Fibroblast of the aortic adventitia (primary cell): ENCODE results near the gene EXD3. TPM values are rescaled to one million over a fixed set of nuclear protein-coding genes. Genes with fewer than 3 reads are reported as not detected.
"Not testable (repeated sequence)": the region's sequence is repeated elsewhere in the genome, so short reads cannot be mapped to it uniquely, and the experiment has no call there.

Experiments
- DNase-seq: peaks from one replicate; pipeline ENCODE4 v3.0.0-alpha.2; 2010; ENCODE audit warnings: low read depth
- H3K4me3 ChIP-seq: 2 replicates; pipeline ENCODE4 v1.5.1; 2011; ENCODE audit warnings: low read depth, mild to moderate bottlenecking, control low read depth, low read length, moderate library complexity
- CTCF ChIP-seq: IDR thresholded peaks from 2 replicates; pipeline ENCODE4 v1.5.1; 2011; ENCODE audit warnings: mild to moderate bottlenecking, low read length, control low read depth, inconsistent platforms; ENCODE audit not compliant: insufficient read depth
- total RNA-seq: library from RNA; depleted of rRNA; stranded (reverse); fragments of >200 nt; gene quantifications from 2 replicates; pipeline ENCODE4 v1.2.3, GENCODE V29; 2012; ENCODE audit warnings: low replicate concordance

Gene EXD3
- total RNA-seq, 1 donor, result 5.2 TPM

DNA sequence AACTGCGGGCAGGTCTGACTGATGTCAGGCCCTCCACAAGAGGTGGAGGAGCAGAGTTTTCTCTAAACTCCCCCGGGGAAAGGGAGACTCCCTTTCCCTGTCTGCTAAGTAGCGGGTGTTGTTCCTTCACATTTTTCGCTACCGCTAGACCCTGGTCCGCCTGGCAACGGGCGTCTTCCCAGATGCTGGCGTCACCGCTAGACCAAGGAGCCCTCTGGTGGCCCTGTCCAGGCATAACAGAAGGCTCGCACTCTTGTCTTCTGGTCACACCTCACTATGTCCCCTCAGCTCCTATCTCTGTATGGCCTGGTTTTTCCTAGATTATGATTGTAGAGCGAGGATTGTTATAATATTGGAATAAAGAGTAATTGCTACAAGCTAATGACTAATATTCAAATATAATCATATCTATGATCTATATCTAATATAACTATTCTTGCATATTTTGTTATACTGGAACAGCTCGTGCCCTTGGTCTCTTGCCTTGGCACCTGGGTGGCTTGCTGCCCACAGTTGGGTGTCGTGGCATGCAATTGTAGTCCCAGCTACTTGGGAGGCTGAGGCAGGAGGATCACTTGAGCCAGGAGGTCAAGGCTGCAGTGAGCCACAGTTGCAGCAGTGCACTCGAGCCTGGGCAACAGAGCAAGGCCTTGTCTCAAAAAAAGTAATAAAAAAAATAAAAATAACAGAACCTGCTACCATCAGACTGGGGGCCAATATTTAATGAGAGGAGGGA lies 160.6 kb downstream of the EXD3 start:
- H3K4me3 ChIP-seq, result not testable (repeated sequence)
- DNase-seq, result peak; percentile 50
- TF ChIP-seq CTCF, result peak; percentile 42

Other genes with a start within 250 kb of the EXD3 start
- 25.7 and 28.0 TPM in 2 replicates for gene ANAPC2, start 234.6 kb downstream of the EXD3 start, total RNA-seq
- 43.5 and 51.5 TPM in 2 replicates for gene SSNA1, start 234.5 kb downstream of the EXD3 start, total RNA-seq
- gene TPRN, start 222.4 kb downstream of the EXD3 start, total RNA-seq, result 8.0 and 10.5 TPM in 2 replicates
- 32.3 and 34.7 TPM in 2 replicates for gene TMEM203, start 217.5 kb downstream of the EXD3 start, total RNA-seq
- 8.5 and 8.6 TPM in 2 replicates for gene NDOR1, start 217.5 kb downstream of the EXD3 start, total RNA-seq
- gene RNF208, start 200.9 kb downstream of the EXD3 start, total RNA-seq, result 0.45 TPM in 1 of 2 replicates, not detected in the other
- 0.36 and 0.49 TPM in 2 replicates for gene CYSRT1, start 198.0 kb downstream of the EXD3 start, total RNA-seq
- gene RNF224, start 195.7 kb downstream of the EXD3 start, total RNA-seq, result 0.09 TPM in 1 of 2 replicates, not detected in the other
- gene SLC34A3, start 192.3 kb downstream of the EXD3 start, total RNA-seq, result not detected in 2 replicates
- 21.8 and 195 TPM in 2 replicates for gene TUBB4B, start 181.9 kb downstream of the EXD3 start, total RNA-seq
- gene STPG3, start 171.9 kb downstream of the EXD3 start, total RNA-seq, result not detected in 2 replicates
- gene NELFB, start 167.8 kb downstream of the EXD3 start, total RNA-seq, result 27.1 and 43.7 TPM in 2 replicates
- gene TOR4A, start 145.4 kb downstream of the EXD3 start, total RNA-seq, result 12.6 and 31.3 TPM in 2 replicates
- gene NRARP, start 120.9 kb downstream of the EXD3 start, total RNA-seq, result 0.09 TPM in 1 of 2 replicates, not detected in the other
- 0.36 and 0.74 TPM in 2 replicates for gene NOXA1, start 231 bp upstream of the EXD3 start, total RNA-seq
- gene ENTPD8, start 18.2 kb upstream of the EXD3 start, total RNA-seq, result not detected in 2 replicates
- 29.1 and 29.6 TPM in 2 replicates for gene NSMF, start 36.2 kb upstream of the EXD3 start, total RNA-seq
- gene PNPLA7, start 127.2 kb upstream of the EXD3 start, total RNA-seq, result 0.81 and 5.4 TPM in 2 replicates
- gene MRPL41, start 128.7 kb upstream of the EXD3 start, total RNA-seq, result 27.7 and 81.1 TPM in 2 replicates
- 16.1 and 20.2 TPM in 2 replicates for gene DPH7, start 155.8 kb upstream of the EXD3 start, total RNA-seq
- gene ZMYND19, start 167.3 kb upstream of the EXD3 start, total RNA-seq, result 5.1 and 15.5 TPM in 2 replicates
- 1.8 and 15.0 TPM in 2 replicates for gene ARRDC1, start 182.5 kb upstream of the EXD3 start, total RNA-seq
- gene EHMT1, start 195.8 kb upstream of the EXD3 start, total RNA-seq, result 31.4 and 41.8 TPM in 2 replicates